Thoracic aorta (tissue), 2 donors: ENCODE data around the gene TPRX1. TPM values are rescaled to one million over a fixed set of nuclear protein-coding genes. Genes with fewer than 3 reads are reported as not detected.
"Not testable (repeated sequence)": the region's sequence is repeated elsewhere in the genome, so short reads cannot be mapped to it uniquely, and the experiment has no call there.

Source experiments
- ATAC-seq: fragments of 150-250 bp; one replicate; pipeline ENCODE4 v1.8.0; 2017; ENCODE audit warnings: low read depth; ENCODE audit not compliant: insufficient number of reproducible peaks, low FRiP score
- DNase-seq: peaks from one replicate; pipeline ENCODE4 v3.0.0-alpha.2; 2020; ENCODE audit warnings: low spot score
- H3K27ac ChIP-seq, 2 donors: fragments of 200-600 bp; sonication (generic); 1 replicate in 1 of 2; 2 replicates in 1 of 2; pipeline ENCODE4 v1.5.1; 2016; ENCODE audit warnings: mild to moderate bottlenecking in 2 of 2, moderate library complexity in 2 of 2
- H3K27me3 ChIP-seq: fragments of 200-600 bp; sonication (generic); replicated peaks from 2 replicates; pipeline ENCODE4 v1.6.0; 2016; ENCODE audit warnings: mild to moderate bottlenecking; ENCODE audit not compliant: insufficient read depth
- H3K36me3 ChIP-seq: fragments of 200-600 bp; sonication (generic); one replicate; pipeline ENCODE4 v1.5.1; 2016
- H3K4me1 ChIP-seq, 2 donors: fragments of 200-600 bp; sonication (generic); 1 replicate in 1 of 2; 2 replicates in 1 of 2; pipeline versions ENCODE4 v1.5.1 to v1.6.0; 2016; ENCODE audit warnings: low read depth in 2 of 2, mild to moderate bottlenecking in 1 of 2; ENCODE audit not compliant: control insufficient read depth in 1 of 2
- H3K4me3 ChIP-seq: fragments of 200-600 bp; sonication (generic); 2 replicates; pipeline ENCODE4 v1.5.1; 2016; ENCODE audit warnings: mild to moderate bottlenecking
- H3K9me3 ChIP-seq: fragments of 200-600 bp; sonication (generic); 2 replicates; pipeline ENCODE4 v1.5.1; 2016
- CTCF ChIP-seq: fragments of 200-600 bp; sonication (generic); IDR thresholded peaks from one replicate; pipeline ENCODE4 v1.5.1; 2019; ENCODE audit warnings: antibody characterized with exemption
- total RNA-seq, 2 donors: library from RNA; depleted of rRNA; stranded (reverse); fragments of >200 nt; gene quantifications; one replicate each; pipeline versions ENCODE4 v1.1.0 to v1.2.3, GENCODE V29; 2016

The TPRX1 gene
- total RNA-seq: not detected

- not testable (repeated sequence) for ATAC-seq, H3K27ac ChIP-seq, H3K4me3 ChIP-seq, H3K27me3 ChIP-seq, H3K4me1 ChIP-seq, H3K36me3 ChIP-seq, H3K9me3 ChIP-seq, DNase-seq
These were observed at the start of gene TPRX1 for GRCh38 chr19:47804451-47804850. TPRX1 (minus strand) TSS chr19:47804551; CDS start chr19:47804539, 12 bp downstream.

- Histone ChIP-seq H3K27me3 (no peaks in the 10 kb centered on the region), H3K4me1 (no peaks in the 10 kb centered on the region), H3K9me3 (no peaks in the 10 kb centered on the region), H3K4me3 (no peak overlapping the region), H3K36me3 (no peaks in the 10 kb centered on the region), H3K27ac (no peak overlapping the region)
- DNase-seq: no peak
- ATAC-seq: no peak
- no peak for TF ChIP-seq CTCF
These were observed 48.7 kb upstream of the TPRX1 start for GRCh38 chr19:47853003-47853402.

- ATAC-seq (no peak), DNase-seq (no peak)
- peak; percentile 19 for TF ChIP-seq CTCF
- Histone ChIP-seq H3K27me3 (no peaks in the 10 kb centered on the region), H3K4me3 (no peak overlapping the region), H3K36me3 (no peaks in the 10 kb centered on the region), H3K27ac (no peak overlapping the region), H3K4me1 (no peaks in the 10 kb centered on the region), H3K9me3 (no peaks in the 10 kb centered on the region)
These were observed 44.6 kb upstream of the TPRX1 start for GRCh38 chr19:47848823-47849473.

GRCh38 chr19:47848425-47848822, 44.1 kb upstream of the TPRX1 start:
- TF ChIP-seq CTCF: no peak
- Histone ChIP-seq H3K4me1 (no peaks in the 10 kb centered on the region), H3K27me3 (no peaks in the 10 kb centered on the region), H3K27ac (no peak overlapping the region), H3K4me3 (no peak overlapping the region), H3K36me3 (no peaks in the 10 kb centered on the region), H3K9me3 (no peaks in the 10 kb centered on the region)
- no peak for ATAC-seq
- DNase-seq: no peak

GRCh38 chr19:47842941-47843340, 38.6 kb upstream of the TPRX1 start:
- Histone ChIP-seq H3K27me3 (no peaks in the 10 kb centered on the region), H3K36me3 (no peaks in the 10 kb centered on the region), H3K4me1 (no peaks in the 10 kb centered on the region), H3K27ac (no peak overlapping the region), H3K9me3 (no peaks in the 10 kb centered on the region), H3K4me3 (no peak overlapping the region)
- ATAC-seq (no peak), DNase-seq (no peak)
- no peak for TF ChIP-seq CTCF

- ATAC-seq: no peak
- Histone ChIP-seq H3K4me1 (no peaks in the 10 kb centered on the region), H3K9me3 (no peaks in the 10 kb centered on the region), H3K4me3 (no peak overlapping the region), H3K27me3 (no peaks in the 10 kb centered on the region), H3K27ac (no peak overlapping the region), H3K36me3 (no peaks in the 10 kb centered on the region)
- no peak for TF ChIP-seq CTCF
- no peak for DNase-seq
These were observed 35.6 kb upstream of the TPRX1 start for GRCh38 chr19:47839913-47840312.
